ENCODE results near the gene RFX2.

Gene RFX2

DNA sequence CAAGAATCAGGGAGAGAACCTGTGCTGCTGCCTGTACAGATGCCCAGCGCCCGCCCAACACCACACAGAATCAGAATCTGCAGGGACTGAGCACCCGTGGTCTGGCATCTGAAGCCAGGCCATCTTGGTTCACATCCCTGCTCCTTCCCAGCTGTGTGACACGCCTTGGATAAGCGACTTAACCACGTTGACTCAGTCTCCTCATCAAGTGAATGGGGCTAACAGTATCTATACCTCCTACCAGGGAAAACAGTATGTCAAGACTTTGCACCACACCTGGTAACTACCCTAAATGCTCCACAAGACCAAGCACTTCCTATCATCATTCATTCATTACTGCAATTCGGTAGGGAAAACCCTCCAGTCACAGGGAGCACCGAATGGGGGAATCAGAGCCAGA, 133.5 kb downstream of the RFX2 start:
- TF ChIP-seq L3MBTL2 (conservative IDR thresholded peaks at IDR 0.05): no peak
- TF ChIP-seq ARNT (IDR thresholded peaks at IDR 0.05): no peak
- no peak for TF ChIP-seq FOXK2 (IDR thresholded peaks at IDR 0.05)
- no peak for TF ChIP-seq NFRKB (IDR thresholded peaks at IDR 0.05)
- TF ChIP-seq SUZ12 (IDR thresholded peaks at IDR 0.05): no peak
- no peak for TF ChIP-seq LEF1 (IDR thresholded peaks at IDR 0.05; ENCODE audit: borderline replicate concordance)
- no peak for TF ChIP-seq FOXA1 (IDR thresholded peaks at IDR 0.05)
- CTCF ChIA-PET: interaction anchor here (0.9 kb wide), 1 partner anchor 9 kb away, joined by 3 read pairs; no protein-coding TSS in a partner anchor
- POLR2A ChIA-PET: interaction anchor here (3.9 to 4.1 kb wide), 2 partner anchors 9 to 12 kb away, joined by 20 to 33 read pairs; no protein-coding TSS in a partner anchor

GRCh38 chr19:5975388-5975728, 134.9 kb downstream of the RFX2 start:
- POLR2A ChIA-PET: no interaction called here
- CTCF ChIA-PET: no interaction called here
- no peak for DNase-seq (ENCODE audit: extremely low spot score)
- TF ChIP-seq HDGF (IDR thresholded peaks at IDR 0.05; ENCODE audit: borderline replicate concordance) (no peak), SUZ12 (IDR thresholded peaks at IDR 0.05) (no peak), FOXA1 (IDR thresholded peaks at IDR 0.05) (no peak), TARDBP (IDR thresholded peaks at IDR 0.05) (no peak)

More for the DNA sequence above, 133.5 kb downstream of the RFX2 start:
- DNase-seq (ENCODE audit: extremely low spot score): no peak

- POLR2A ChIA-PET: no interaction called here
- TF ChIP-seq SUZ12 (IDR thresholded peaks at IDR 0.05): no peak
- TF ChIP-seq LEF1 (IDR thresholded peaks at IDR 0.05; ENCODE audit: borderline replicate concordance): no peak
- no peak for TF ChIP-seq CTBP1 (IDR thresholded peaks at IDR 0.05; ENCODE audit: borderline replicate concordance)
- no peak for TF ChIP-seq BHLHE40 (IDR thresholded peaks at IDR 0.05; ENCODE audit: borderline replicate concordance)
- TF ChIP-seq NFRKB (IDR thresholded peaks at IDR 0.05): no peak
- no peak for TF ChIP-seq HDGF (IDR thresholded peaks at IDR 0.05; ENCODE audit: borderline replicate concordance)
- TF ChIP-seq FOXA1 (IDR thresholded peaks at IDR 0.05): no peak
- no peak for TF ChIP-seq ZNF384 (IDR thresholded peaks at IDR 0.05)
- TF ChIP-seq PKNOX1 (IDR thresholded peaks at IDR 0.05): no peak
- no peak for TF ChIP-seq FOXM1 (IDR thresholded peaks at IDR 0.05; ENCODE audit: borderline replicate concordance)
- no peak for TF ChIP-seq TARDBP (IDR thresholded peaks at IDR 0.05)
- TF ChIP-seq ELF4 (IDR thresholded peaks at IDR 0.05): no peak
- TF ChIP-seq SP1 (IDR thresholded peaks at IDR 0.05): no peak
- CTCF ChIA-PET: no interaction called here
- no peak for DNase-seq (ENCODE audit: extremely low spot score)
Measured at GRCh38 chr19:5974721-5975387, 135.4 kb downstream of the RFX2 start.

- ChIA-PET POLR2A (no interaction called here), CTCF (no interaction called here)
- no peak for DNase-seq (ENCODE audit: extremely low spot score)
- no peak for TF ChIP-seq PKNOX1 (IDR thresholded peaks at IDR 0.05)
- TF ChIP-seq FOXA1 (IDR thresholded peaks at IDR 0.05): no peak
- no peak for TF ChIP-seq CTBP1 (IDR thresholded peaks at IDR 0.05; ENCODE audit: borderline replicate concordance)
- TF ChIP-seq ARNT (IDR thresholded peaks at IDR 0.05): no peak
- TF ChIP-seq HDGF (IDR thresholded peaks at IDR 0.05; ENCODE audit: borderline replicate concordance): no peak
- TF ChIP-seq FOXK2 (IDR thresholded peaks at IDR 0.05): no peak
- no peak for TF ChIP-seq LEF1 (IDR thresholded peaks at IDR 0.05; ENCODE audit: borderline replicate concordance)
- TF ChIP-seq SUZ12 (IDR thresholded peaks at IDR 0.05): no peak
- no peak for TF ChIP-seq ZNF384 (IDR thresholded peaks at IDR 0.05)
- TF ChIP-seq ELF4 (IDR thresholded peaks at IDR 0.05): no peak
- no peak for TF ChIP-seq L3MBTL2 (conservative IDR thresholded peaks at IDR 0.05)
- no peak for TF ChIP-seq BHLHE40 (IDR thresholded peaks at IDR 0.05; ENCODE audit: borderline replicate concordance)
- TF ChIP-seq NFRKB (IDR thresholded peaks at IDR 0.05): no peak
- TF ChIP-seq SP1 (IDR thresholded peaks at IDR 0.05): no peak
Measured at GRCh38 chr19:5973867-5974635, 136.2 kb downstream of the RFX2 start.

- POLR2A ChIA-PET: no interaction called here
- TF ChIP-seq TARDBP (IDR thresholded peaks at IDR 0.05) (no peak), FOXA1 (IDR thresholded peaks at IDR 0.05) (no peak), BHLHE40 (IDR thresholded peaks at IDR 0.05; ENCODE audit: borderline replicate concordance) (no peak), FOXM1 (IDR thresholded peaks at IDR 0.05; ENCODE audit: borderline replicate concordance) (no peak), FOXK2 (IDR thresholded peaks at IDR 0.05) (no peak), NFRKB (IDR thresholded peaks at IDR 0.05) (no peak), ARNT (IDR thresholded peaks at IDR 0.05) (no peak)
- no peak for DNase-seq (ENCODE audit: extremely low spot score)
- CTCF ChIA-PET: no interaction called here
Measured at GRCh38 chr19:5973376-5973775, 136.9 kb downstream of the RFX2 start.

DNA sequence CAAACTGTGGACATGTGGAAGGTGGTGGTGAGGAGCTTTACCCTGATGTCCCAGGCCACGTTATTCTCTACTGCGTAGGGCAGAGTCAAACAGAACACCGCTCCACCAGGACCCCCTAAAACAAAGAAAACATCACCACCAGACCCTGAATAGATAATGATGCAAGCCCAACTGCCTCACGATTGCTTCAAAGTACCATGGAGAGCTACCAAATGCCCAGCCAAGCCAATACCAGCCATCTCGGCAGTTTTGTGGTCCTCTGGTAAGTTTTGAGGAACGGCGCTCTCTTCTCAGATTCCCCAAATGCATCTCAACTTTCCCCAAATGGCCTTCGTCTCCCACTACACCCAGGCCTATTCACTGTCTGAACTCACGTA, 138.0 kb downstream of the RFX2 start:
- CTCF ChIA-PET: interaction anchor here (1.3 kb wide), 1 partner anchor 50 kb away, joined by 3 read pairs; no protein-coding TSS in a partner anchor
- POLR2A ChIA-PET: no interaction called here
- TF ChIP-seq SP1 (IDR thresholded peaks at IDR 0.05) (no peak), ARNT (IDR thresholded peaks at IDR 0.05) (no peak), BHLHE40 (IDR thresholded peaks at IDR 0.05; ENCODE audit: borderline replicate concordance) (no peak), FOXA1 (IDR thresholded peaks at IDR 0.05) (no peak), NFRKB (IDR thresholded peaks at IDR 0.05) (no peak), ZNF384 (IDR thresholded peaks at IDR 0.05) (no peak), FOXM1 (IDR thresholded peaks at IDR 0.05; ENCODE audit: borderline replicate concordance) (no peak), PKNOX1 (IDR thresholded peaks at IDR 0.05) (no peak), L3MBTL2 (conservative IDR thresholded peaks at IDR 0.05) (no peak), FOXK2 (IDR thresholded peaks at IDR 0.05) (no peak), ELF4 (IDR thresholded peaks at IDR 0.05) (no peak), TARDBP (IDR thresholded peaks at IDR 0.05) (no peak), CTBP1 (IDR thresholded peaks at IDR 0.05; ENCODE audit: borderline replicate concordance) (no peak), HDGF (IDR thresholded peaks at IDR 0.05; ENCODE audit: borderline replicate concordance) (no peak)

More for the DNA sequence above, 138.0 kb downstream of the RFX2 start:
- no peak for DNase-seq (ENCODE audit: extremely low spot score)
